HG02885 (cell line): ENCODE data around the gene FAM90A1.
"Not testable (repeated sequence)": the region's sequence is repeated elsewhere in the genome, so short reads cannot be mapped to it uniquely, and the experiment has no call there.

Experiments
- ATAC-seq: cut with Tn5 transposase; IDR thresholded peaks from one replicate; pipeline ENCODE4 v1.9.1; 2021; ENCODE audit warnings: mild to moderate bottlenecking; ENCODE audit not compliant: unreplicated experiment, poor library complexity

Gene FAM90A1

GRCh38 chr12:8181271-8181670, 46.1 kb downstream of the FAM90A1 start:
- ATAC-seq, result not testable (repeated sequence)

GRCh38 chr12:8179989-8180585, 47.3 kb downstream of the FAM90A1 start:
- ATAC-seq, result not testable (repeated sequence)

- not testable (repeated sequence) for ATAC-seq
These were observed 54.5 kb downstream of the FAM90A1 start for GRCh38 chr12:8172911-8173310.
